A673 (cell line): ENCODE measurements around the gene C14orf132. TPM values are rescaled to one million over a fixed set of nuclear protein-coding genes. Genes with fewer than 3 reads are reported as not detected.

Source experiments
- BruUV-seq: library from RNA; stranded (reverse); fragments of 400-500 nt; replicated peaks from 2 replicates; lab custom pipeline; 2021; lab: Mats Ljungman, UMichigan
- CTCF ChIA-PET: fragments of 300-600 bp; sonication (Branson Sonifier 250); formaldehyde crosslinking; loops from one replicate; lab custom pipeline; 2022; ENCODE audit warnings: antibody characterized with exemption; lab: Charles Lee
- POLR2A ChIA-PET: fragments of 300-600 bp; sonication (Branson Sonifier 250); formaldehyde crosslinking; loops from one replicate; lab custom pipeline; 2022; ENCODE audit warnings: antibody characterized with exemption; ENCODE audit not compliant: low non-redundant PET; lab: Charles Lee
- DNase-seq: peaks from one replicate; pipeline ENCODE4 v3.0.0-alpha.2; 2015; ENCODE audit warnings: low spot score
- H3K27ac ChIP-seq: fragments of 200-600 bp; sonication (generic); 2 replicates; pipeline ENCODE4 v1.5.1; 2016; ENCODE audit warnings: mixed run types, low read depth, mild to moderate bottlenecking, mixed read lengths, antibody characterized with exemption, low read length; ENCODE audit not compliant: poor library complexity, severe bottlenecking
- H3K27me3 ChIP-seq: fragments of 200-600 bp; sonication (generic); replicated peaks from 2 replicates; pipeline ENCODE4 v1.6.1; 2017; ENCODE audit warnings: mixed run types, low read depth, mild to moderate bottlenecking, mixed read lengths, antibody characterized with exemption, low read length; ENCODE audit not compliant: insufficient read depth, poor library complexity
- H3K36me3 ChIP-seq: fragments of 200-600 bp; sonication (generic); 2 replicates; pipeline ENCODE4 v1.6.1; 2016; ENCODE audit warnings: mixed run types, mild to moderate bottlenecking, mixed read lengths, antibody characterized with exemption, low read length; ENCODE audit not compliant: insufficient read depth, poor library complexity, severe bottlenecking
- H3K4me1 ChIP-seq: fragments of 200-600 bp; sonication (generic); 2 replicates; pipeline ENCODE4 v1.6.1; 2017; ENCODE audit warnings: mixed run types, mild to moderate bottlenecking, mixed read lengths, antibody characterized with exemption, low read length; ENCODE audit not compliant: insufficient read depth, poor library complexity, severe bottlenecking
- H3K4me3 ChIP-seq: fragments of 200-600 bp; sonication (generic); 2 replicates; pipeline ENCODE4 v1.5.1; 2016; ENCODE audit warnings: low read depth, mixed run types, mild to moderate bottlenecking, mixed read lengths, low read length; ENCODE audit not compliant: poor library complexity, severe bottlenecking
- H3K9me3 ChIP-seq: fragments of 200-600 bp; sonication (generic); 2 replicates; pipeline ENCODE4 v1.6.1; 2016; ENCODE audit warnings: mixed run types, low read depth, mild to moderate bottlenecking, mixed read lengths, antibody characterized with exemption, low read length; ENCODE audit not compliant: poor library complexity, severe bottlenecking
- EZH2 ChIP-seq: fragments of 200-600 bp; sonication (generic); IDR thresholded peaks from 2 replicates; pipeline ENCODE4 v1.6.1; 2017; ENCODE audit warnings: borderline replicate concordance, low read depth, mild to moderate bottlenecking, mixed read lengths, antibody characterized with exemption, low read length; ENCODE audit not compliant: poor library complexity, severe bottlenecking
- intact Hi-C: fragments of 100-400 bp; cut with micrococcal nuclease; formaldehyde crosslinking; loops from one replicate; pipeline ENCODE4 v1.10.0; 2022; ENCODE audit not compliant: unreplicated experiment
- total RNA-seq: library from RNA; stranded (reverse); gene quantifications from 2 replicates; pipeline ENCODE4 v1.2.3, GENCODE V29; 2021
- TF ChIP-seq, protein P1 (sequence below): fragments of 300-800, 200-600 bp; sonication (generic); conservative IDR thresholded peaks from 2 replicates; pipeline ENCODE4 v1.5.1; 2017; ENCODE audit warnings: low read depth, mild to moderate bottlenecking, antibody characterized with exemption, low read length, moderate library complexity, mixed read lengths

Gene C14orf132
- total RNA-seq, 1 experiment from 2014 or later: 8.3 TPM

DNA sequence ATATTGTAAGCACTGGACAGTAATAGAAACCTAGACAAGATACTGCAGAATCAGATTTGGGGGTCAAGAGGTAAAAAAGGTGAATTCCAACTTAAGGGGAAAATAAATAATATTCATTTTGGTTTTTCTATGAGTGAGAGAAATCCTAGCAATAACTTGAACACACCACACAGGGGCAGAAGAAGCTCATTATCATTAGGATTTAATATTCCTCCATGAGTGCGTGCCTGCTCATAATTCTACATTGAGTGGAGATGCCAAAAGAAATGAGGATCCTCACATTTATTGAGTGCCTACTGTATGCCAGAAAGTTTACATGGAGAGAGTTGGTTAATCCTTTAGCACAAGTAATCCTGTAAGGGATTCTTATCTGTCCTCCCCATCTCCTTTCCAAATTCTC, 40.5 kb upstream of the C14orf132 start:
- Histone ChIP-seq H3K4me3 (no peak overlapping the region), H3K27me3 (no peaks in the 10 kb centered on the region), H3K4me1 (peaks cover 11% of the 10 kb centered on the region), H3K36me3 (no peaks in the 10 kb centered on the region), H3K9me3 (no peaks in the 10 kb centered on the region), H3K27ac (no peak overlapping the region)
- TF ChIP-seq, protein P1, sequence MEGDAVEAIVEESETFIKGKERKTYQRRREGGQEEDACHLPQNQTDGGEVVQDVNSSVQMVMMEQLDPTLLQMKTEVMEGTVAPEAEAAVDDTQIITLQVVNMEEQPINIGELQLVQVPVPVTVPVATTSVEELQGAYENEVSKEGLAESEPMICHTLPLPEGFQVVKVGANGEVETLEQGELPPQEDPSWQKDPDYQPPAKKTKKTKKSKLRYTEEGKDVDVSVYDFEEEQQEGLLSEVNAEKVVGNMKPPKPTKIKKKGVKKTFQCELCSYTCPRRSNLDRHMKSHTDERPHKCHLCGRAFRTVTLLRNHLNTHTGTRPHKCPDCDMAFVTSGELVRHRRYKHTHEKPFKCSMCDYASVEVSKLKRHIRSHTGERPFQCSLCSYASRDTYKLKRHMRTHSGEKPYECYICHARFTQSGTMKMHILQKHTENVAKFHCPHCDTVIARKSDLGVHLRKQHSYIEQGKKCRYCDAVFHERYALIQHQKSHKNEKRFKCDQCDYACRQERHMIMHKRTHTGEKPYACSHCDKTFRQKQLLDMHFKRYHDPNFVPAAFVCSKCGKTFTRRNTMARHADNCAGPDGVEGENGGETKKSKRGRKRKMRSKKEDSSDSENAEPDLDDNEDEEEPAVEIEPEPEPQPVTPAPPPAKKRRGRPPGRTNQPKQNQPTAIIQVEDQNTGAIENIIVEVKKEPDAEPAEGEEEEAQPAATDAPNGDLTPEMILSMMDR: peak; percentile 54
- no peak for TF ChIP-seq EZH2
- peak; percentile 42 for DNase-seq
- ChIA-PET CTCF (interaction anchor here (0.6 to 2.2 kb wide), 3 partner anchors 100 to 343 kb away, joined by 5 to 33 read pairs (median 6); no protein-coding TSS in a partner anchor), POLR2A (interaction anchor here (0.6 kb wide), 1 partner anchor 115 kb away, joined by 3 read pairs; no protein-coding TSS in a partner anchor)
- BruUV-seq: no TSS peak
- intact Hi-C loops: loop anchor here (5.0 kb wide), 1 partner anchor 424 kb away; no protein-coding TSS in a partner anchor

DNA sequence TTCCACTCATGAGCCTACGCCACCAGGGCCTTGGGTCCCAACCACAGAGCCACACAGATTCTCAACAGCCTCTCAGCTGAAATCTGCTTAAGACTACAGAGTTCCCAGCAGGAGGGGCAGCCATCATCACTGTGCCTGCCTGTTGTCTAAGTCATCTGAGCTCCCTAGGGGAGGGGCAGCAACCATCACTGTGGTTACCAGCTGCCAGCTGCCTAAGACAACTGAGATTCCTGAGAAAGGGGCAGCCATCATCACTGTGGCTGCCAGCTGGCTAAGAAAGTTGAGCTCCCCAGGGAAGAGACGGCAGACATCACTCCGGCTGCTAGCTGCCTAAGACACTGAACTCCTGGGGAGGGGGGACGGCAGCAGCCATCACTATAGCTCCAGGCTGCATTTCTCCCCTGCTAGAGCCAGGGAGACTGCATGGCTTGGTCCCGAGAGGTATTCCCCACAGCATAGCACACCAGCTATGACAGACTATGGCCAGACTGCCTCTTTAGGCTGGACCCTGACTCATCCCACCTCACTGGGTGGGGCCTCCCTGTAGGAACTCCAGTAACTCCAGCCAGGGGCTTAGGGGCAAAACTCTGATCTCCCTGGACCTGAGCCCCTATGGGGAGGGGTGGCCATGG, 37.2 kb upstream of the C14orf132 start:
- intact Hi-C loops: loop anchor here (1.0 to 2.0 kb wide), 2 partner anchors 96 to 273 kb away; no protein-coding TSS in a partner anchor
- H3K27ac ChIP-seq: no peak overlapping the region
- POLR2A ChIA-PET: no interaction called here
- no peaks in the 10 kb centered on the region for H3K36me3 ChIP-seq
- CTCF ChIA-PET: interaction anchor here (1.0 kb wide), 1 partner anchor 97 kb away, joined by 4 read pairs; no protein-coding TSS in a partner anchor
- H3K4me3 ChIP-seq: no peak overlapping the region
- no peaks in the 10 kb centered on the region for H3K9me3 ChIP-seq
- H3K4me1 ChIP-seq: peaks cover 11% of the 10 kb centered on the region
- no TSS peak for BruUV-seq
- peak; percentile 83 for DNase-seq
- TF ChIP-seq EZH2: no peak
- TF ChIP-seq, protein P1: no peak
- no peaks in the 10 kb centered on the region for H3K27me3 ChIP-seq

DNA sequence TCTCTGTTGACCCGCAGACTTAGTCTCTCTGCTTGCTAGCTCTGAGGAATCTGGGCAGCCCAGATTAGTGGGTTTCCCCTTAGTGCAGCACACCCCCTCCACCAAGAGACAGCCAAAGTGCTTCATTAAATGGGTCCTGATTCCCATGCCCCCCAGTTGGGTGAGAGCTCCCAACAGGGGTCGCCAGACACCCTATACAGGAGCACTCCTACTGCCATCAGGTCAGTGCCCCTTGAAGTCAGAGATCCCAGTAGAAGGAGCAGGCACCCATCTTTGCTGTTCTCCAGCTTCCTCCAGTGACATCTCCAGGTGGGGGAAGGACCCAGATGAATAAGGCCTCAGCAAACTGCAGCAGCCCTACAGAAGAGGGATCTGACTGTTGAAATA, 36.7 kb upstream of the C14orf132 start:
- ChIA-PET POLR2A (no interaction called here), CTCF (no interaction called here)
- H3K36me3 ChIP-seq: no peaks in the 10 kb centered on the region

More for the DNA sequence above, 36.7 kb upstream of the C14orf132 start:
- BruUV-seq: no TSS peak
- no peaks in the 10 kb centered on the region for H3K9me3 ChIP-seq
- H3K27me3 ChIP-seq: no peaks in the 10 kb centered on the region
- H3K4me3 ChIP-seq: no peak overlapping the region
- TF ChIP-seq, protein P1: no peak
- TF ChIP-seq EZH2: no peak
- intact Hi-C loops: loop anchor here (1.0 kb wide), 1 partner anchor 96 kb away; no protein-coding TSS in a partner anchor
- DNase-seq: no peak
- no peak overlapping the region for H3K27ac ChIP-seq
- peaks cover 11% of the 10 kb centered on the region for H3K4me1 ChIP-seq
